ENCODE results near the gene OR4X2.
"Not testable (repeated sequence)": the region's sequence is repeated elsewhere in the genome, so short reads cannot be mapped to it uniquely, and the experiment has no call there.

Gene OR4X2

GRCh38 chr11:48210052-48210451 lies 34.9 kb upstream of the OR4X2 start:
- peak; percentile 71 for ATAC-seq
- TF ChIP-seq ESRRG (CRISPR knock-in tag; IDR thresholded peaks at IDR 0.05) (no peak), PATZ1 (CRISPR knock-in tag; IDR thresholded peaks at IDR 0.05; ENCODE audit: borderline replicate concordance) (no peak), ZNF70 (CRISPR knock-in tag; IDR thresholded peaks at IDR 0.05) (no peak), ISL1 (CRISPR knock-in tag; IDR thresholded peaks at IDR 0.05) (no peak), ZNF8 (CRISPR knock-in tag; IDR thresholded peaks at IDR 0.05) (no peak), POU6F1 (CRISPR knock-in tag; IDR thresholded peaks at IDR 0.05; ENCODE audit: borderline replicate concordance, low read depth) (no peak), PPARA (CRISPR knock-in tag; IDR thresholded peaks at IDR 0.05; ENCODE audit: borderline replicate concordance) (no peak), RARB (CRISPR knock-in tag; IDR thresholded peaks at IDR 0.05) (no peak), CSDC2 (CRISPR knock-in tag; IDR thresholded peaks at IDR 0.05) (no peak), ZNF565 (CRISPR knock-in tag; conservative IDR thresholded peaks at IDR 0.05; ENCODE audit: low read depth) (no peak)

GRCh38 chr11:48216510-48216909 lies 28.4 kb upstream of the OR4X2 start, which contains the start of gene OR4B1:
TSS of gene OR4B1 (plus strand) at chr11:48216810. CDS start at chr11:48216810, 0 bp downstream.
- ATAC-seq: no peak
- TF ChIP-seq TCF4 (CRISPR knock-in tag; IDR thresholded peaks at IDR 0.05; ENCODE audit: borderline replicate concordance): no peak
- TF ChIP-seq ZNF565 (CRISPR knock-in tag; conservative IDR thresholded peaks at IDR 0.05; ENCODE audit: low read depth): no peak

- TF ChIP-seq ISL1 (CRISPR knock-in tag; IDR thresholded peaks at IDR 0.05): no peak
- no peak for ATAC-seq
These were observed 16.1 kb upstream of the OR4X2 start for GRCh38 chr11:48228761-48229160.

- ATAC-seq: not testable (repeated sequence)
These were observed 14.8 kb upstream of the OR4X2 start for GRCh38 chr11:48230057-48230456.

GRCh38 chr11:48237727-48238126 lies 7.2 kb upstream of the OR4X2 start:
- no peak for TF ChIP-seq ISL1 (CRISPR knock-in tag; IDR thresholded peaks at IDR 0.05)
- no peak for TF ChIP-seq ESRRG (CRISPR knock-in tag; IDR thresholded peaks at IDR 0.05)
- no peak for TF ChIP-seq ARNTL (CRISPR knock-in tag; IDR thresholded peaks at IDR 0.05; ENCODE audit: borderline replicate concordance, low read depth)
- no peak for TF ChIP-seq CSRNP3 (CRISPR knock-in tag; IDR thresholded peaks at IDR 0.05)
- ATAC-seq: no peak

- no peak for ATAC-seq
- TF ChIP-seq ZNF8 (CRISPR knock-in tag; IDR thresholded peaks at IDR 0.05): no peak
- no peak for TF ChIP-seq ZNF565 (CRISPR knock-in tag; conservative IDR thresholded peaks at IDR 0.05; ENCODE audit: low read depth)
- TF ChIP-seq ZFP3 (CRISPR knock-in tag; IDR thresholded peaks at IDR 0.05): no peak
- no peak for TF ChIP-seq TSHZ2 (CRISPR knock-in tag; IDR thresholded peaks at IDR 0.05)
- TF ChIP-seq ZFP30 (CRISPR knock-in tag; IDR thresholded peaks at IDR 0.05): no peak
- TF ChIP-seq TOX (CRISPR knock-in tag; IDR thresholded peaks at IDR 0.05; ENCODE audit: borderline replicate concordance): no peak
- no peak for TF ChIP-seq BACH2 (CRISPR knock-in tag; IDR thresholded peaks at IDR 0.05; ENCODE audit: borderline replicate concordance)
- TF ChIP-seq RARB (CRISPR knock-in tag; IDR thresholded peaks at IDR 0.05): no peak
- TF ChIP-seq ZNF70 (CRISPR knock-in tag; IDR thresholded peaks at IDR 0.05): no peak
- TF ChIP-seq POU6F1 (CRISPR knock-in tag; IDR thresholded peaks at IDR 0.05; ENCODE audit: borderline replicate concordance, low read depth): no peak
- TF ChIP-seq TCF4 (CRISPR knock-in tag; IDR thresholded peaks at IDR 0.05; ENCODE audit: borderline replicate concordance): no peak
- TF ChIP-seq ARNTL (CRISPR knock-in tag; IDR thresholded peaks at IDR 0.05; ENCODE audit: borderline replicate concordance, low read depth): no peak
These were observed 2.4 kb upstream of the OR4X2 start for GRCh38 chr11:48242501-48242900.

Data from SK-N-SH treated with all-trans-retinoic acid at 6 μM for 48 hours (cell line).